OCI-LY1 (cell line): ENCODE data around the gene TCERG1L.
"Not testable (repeated sequence)": the region's sequence is repeated elsewhere in the genome, so short reads cannot be mapped to it uniquely, and the experiment has no call there.

Experiments
- H2AFZ ChIP-seq: fragments of 200-600 bp; sonication (generic), shearing (Covaris generic); 2 replicates; pipeline ENCODE4 v1.6.0; 2014; ENCODE audit warnings: antibody characterized with exemption, mild to moderate bottlenecking, low read length
- H3F3A ChIP-seq: fragments of 200-600 bp; sonication (generic), shearing (Covaris generic); 2 replicates; pipeline ENCODE4 v1.6.0; 2014; ENCODE audit warnings: mild to moderate bottlenecking, antibody characterized with exemption, low read length, moderate library complexity; ENCODE audit not compliant: insufficient read depth
- H3K27ac ChIP-seq: fragments of 200-600 bp; sonication (generic); 2 replicates; pipeline ENCODE4 v1.5.1; 2014; ENCODE audit warnings: low read length, mixed run types, mild to moderate bottlenecking, low read depth; ENCODE audit not compliant: poor library complexity, severe bottlenecking
- H3K27me3 ChIP-seq: fragments of 200-600 bp; sonication (generic); 2 replicates; pipeline ENCODE4 v1.6.0; 2014; ENCODE audit warnings: antibody characterized with exemption, mild to moderate bottlenecking, low read length, moderate library complexity; ENCODE audit not compliant: insufficient read depth
- H3K36me3 ChIP-seq: fragments of 200-600 bp; sonication (generic); 2 replicates; pipeline ENCODE4 v1.6.1; 2014; ENCODE audit warnings: mild to moderate bottlenecking, antibody characterized with exemption, low read length, moderate library complexity, mixed read lengths; ENCODE audit not compliant: insufficient read depth
- H3K4me1 ChIP-seq: fragments of 200-600 bp; sonication (generic); 2 replicates; pipeline ENCODE4 v1.5.1; 2014; ENCODE audit warnings: mild to moderate bottlenecking, low read length, moderate library complexity; ENCODE audit not compliant: insufficient read depth, severe bottlenecking
- H3K4me2 ChIP-seq: fragments of 200-600 bp; sonication (generic), shearing (Covaris generic); 2 replicates; pipeline ENCODE4 v1.6.1; 2014; ENCODE audit warnings: low read length
- H3K4me3 ChIP-seq: fragments of 200-600 bp; sonication (generic); 2 replicates; pipeline ENCODE4 v1.5.1; 2014; ENCODE audit warnings: low read length, low read depth, mild to moderate bottlenecking, mixed read lengths; ENCODE audit not compliant: poor library complexity, severe bottlenecking
- H3K79me2 ChIP-seq: fragments of 200-600 bp; shearing (Covaris generic); 2 replicates; pipeline ENCODE4 v1.6.1; 2016; ENCODE audit warnings: mixed run types, low read length, mixed read lengths; ENCODE audit not compliant: insufficient read depth
- H3K9ac ChIP-seq: fragments of 200-600 bp; sonication (generic), shearing (Covaris generic); 2 replicates; pipeline ENCODE4 v1.6.1; 2014; ENCODE audit warnings: mild to moderate bottlenecking, low read length, mixed read lengths
- H3K9me2 ChIP-seq: fragments of 200-600 bp; sonication (generic), shearing (Covaris generic); 2 replicates; pipeline ENCODE4 v1.6.1; 2014; ENCODE audit warnings: low read depth, mild to moderate bottlenecking, low read length, mixed read lengths
- H3K9me3 ChIP-seq: fragments of 200-600 bp; shearing (Covaris generic); 2 replicates; pipeline ENCODE4 v1.6.1; 2014; ENCODE audit warnings: low read length, mixed read lengths
- H4K20me1 ChIP-seq: fragments of 200-600 bp; sonication (generic), shearing (Covaris generic); 2 replicates; pipeline ENCODE4 v1.6.0; 2016; ENCODE audit warnings: mild to moderate bottlenecking, low read length; ENCODE audit not compliant: insufficient read depth
- EZH2 ChIP-seq: fragments of 200-600 bp; sonication (generic), shearing (Covaris generic); IDR thresholded peaks from 2 replicates; pipeline ENCODE4 v1.8.0; 2017; ENCODE audit warnings: borderline replicate concordance, mixed run types, mild to moderate bottlenecking, antibody characterized with exemption, low read length, moderate library complexity, mixed read lengths
- TF ChIP-seq, protein P1 (sequence below): fragments of 200-600 bp; sonication (generic), shearing (Covaris generic); IDR thresholded peaks from 2 replicates; pipeline ENCODE4 v1.5.1; 2017; ENCODE audit warnings: mild to moderate bottlenecking, antibody characterized with exemption, low read length, moderate library complexity, mixed read lengths

The TCERG1L gene

DNA sequence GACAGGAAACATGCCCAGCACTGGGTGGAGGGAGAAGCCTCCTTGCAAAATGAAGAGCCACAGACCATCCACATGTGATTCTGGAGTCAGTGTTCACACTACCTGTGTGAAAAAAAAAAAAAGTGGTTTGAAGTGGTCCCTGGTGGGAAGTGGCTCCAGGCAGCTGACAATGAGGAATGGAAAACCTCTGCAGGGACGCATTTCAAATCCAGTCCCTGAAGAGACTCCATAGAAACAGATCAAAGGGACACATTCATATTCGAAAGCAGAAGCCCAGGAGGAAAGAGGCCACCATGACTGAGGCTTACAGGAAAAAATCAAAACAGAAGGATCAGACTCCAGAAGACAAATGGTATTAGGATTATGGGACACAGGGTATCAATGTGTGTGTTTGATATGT is 11.5 kb upstream of the TCERG1L start:
- no peak overlapping the region for H3K4me3 ChIP-seq
- H3K9ac ChIP-seq, result no peak overlapping the region
- H3K27ac ChIP-seq, result no peak overlapping the region
- no peaks in the 10 kb centered on the region for H3K4me1 ChIP-seq
- H3K9me3 ChIP-seq, result no peaks in the 10 kb centered on the region
- no peaks in the 10 kb centered on the region for H3K9me2 ChIP-seq
- no peaks in the 10 kb centered on the region for H3K36me3 ChIP-seq
- no peaks in the 10 kb centered on the region for H4K20me1 ChIP-seq
- no peak overlapping the region for H3K4me2 ChIP-seq
- H3K79me2 ChIP-seq, result no peaks in the 10 kb centered on the region
- H3F3A ChIP-seq, result no peaks in the 10 kb centered on the region
- no peak for TF ChIP-seq EZH2
- H3K27me3 ChIP-seq, result no peaks in the 10 kb centered on the region
- H2AFZ ChIP-seq, result no peak overlapping the region

DNA sequence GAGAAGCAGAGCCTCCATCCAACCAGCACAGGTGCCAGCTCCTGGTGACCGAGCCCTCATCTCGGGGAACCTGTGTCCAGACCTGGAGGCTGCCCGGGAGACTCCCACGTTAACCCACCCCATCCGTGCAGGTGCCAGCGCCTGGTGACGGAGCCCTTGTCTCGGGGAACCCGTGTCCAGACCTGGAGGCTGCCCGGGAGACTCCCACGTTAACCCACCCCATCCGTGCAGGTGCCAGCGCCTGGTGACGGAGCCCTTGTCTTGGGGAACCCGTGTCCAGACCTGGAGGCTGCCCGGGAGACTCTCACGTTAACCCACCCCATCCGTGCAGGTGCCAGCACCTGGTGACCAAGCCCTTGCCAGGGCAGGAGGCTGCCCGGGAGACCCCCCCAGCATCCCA is 11.1 kb upstream of the TCERG1L start:
- not testable (repeated sequence) for H3K27ac ChIP-seq, H3K4me2 ChIP-seq, H3K9me3 ChIP-seq

DNA sequence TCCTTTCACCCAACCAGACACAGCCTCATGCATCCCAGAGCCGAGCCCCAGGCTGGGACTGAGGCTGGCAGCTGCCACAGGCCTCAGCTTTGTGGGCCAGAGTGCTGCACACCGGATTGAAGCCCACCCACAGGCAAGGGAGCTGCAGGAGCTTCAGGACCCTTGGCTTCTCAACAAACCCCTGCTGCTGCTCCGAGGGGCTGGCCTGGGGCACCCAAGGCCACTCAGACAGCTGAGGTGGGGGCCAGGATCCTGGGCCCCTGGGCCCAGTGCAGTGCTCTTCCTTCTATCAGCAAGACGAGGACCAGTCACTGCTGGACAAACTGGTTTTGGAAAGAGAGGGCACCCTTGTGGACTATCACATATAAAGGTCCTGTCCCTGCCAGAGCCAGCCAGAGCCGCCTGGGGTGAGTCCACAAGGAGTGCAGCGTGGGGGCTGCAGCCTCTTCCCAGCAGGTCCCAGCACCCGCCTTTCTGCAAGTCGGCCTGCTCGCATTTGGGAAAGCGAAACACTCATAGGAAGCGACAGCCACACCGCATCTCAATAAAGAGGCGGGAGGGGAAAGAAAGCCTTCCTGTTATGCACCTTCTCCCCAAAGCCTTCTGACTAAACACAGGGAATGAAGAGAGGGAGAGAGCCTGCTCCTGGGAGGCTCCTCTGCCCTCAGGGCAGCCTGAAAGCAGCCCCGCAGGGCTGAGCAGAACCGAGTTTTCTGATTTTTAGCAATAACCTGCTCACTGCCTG is 9.5 kb upstream of the TCERG1L start:
- Histone ChIP-seq H3K27me3 (no peaks in the 10 kb centered on the region), H3K9me3 (no peaks in the 10 kb centered on the region), H3K9me2 (no peaks in the 10 kb centered on the region), H3K36me3 (no peaks in the 10 kb centered on the region), H3K79me2 (no peaks in the 10 kb centered on the region), H3K4me1 (no peaks in the 10 kb centered on the region), H4K20me1 (no peaks in the 10 kb centered on the region), H3K4me3 (no peak overlapping the region), H2AFZ (no peak overlapping the region), H3K9ac (no peak overlapping the region), H3K4me2 (no peak overlapping the region), H3K27ac (no peak overlapping the region), H3F3A (no peaks in the 10 kb centered on the region)
- TF ChIP-seq EZH2, result no peak
- TF ChIP-seq, protein P1, sequence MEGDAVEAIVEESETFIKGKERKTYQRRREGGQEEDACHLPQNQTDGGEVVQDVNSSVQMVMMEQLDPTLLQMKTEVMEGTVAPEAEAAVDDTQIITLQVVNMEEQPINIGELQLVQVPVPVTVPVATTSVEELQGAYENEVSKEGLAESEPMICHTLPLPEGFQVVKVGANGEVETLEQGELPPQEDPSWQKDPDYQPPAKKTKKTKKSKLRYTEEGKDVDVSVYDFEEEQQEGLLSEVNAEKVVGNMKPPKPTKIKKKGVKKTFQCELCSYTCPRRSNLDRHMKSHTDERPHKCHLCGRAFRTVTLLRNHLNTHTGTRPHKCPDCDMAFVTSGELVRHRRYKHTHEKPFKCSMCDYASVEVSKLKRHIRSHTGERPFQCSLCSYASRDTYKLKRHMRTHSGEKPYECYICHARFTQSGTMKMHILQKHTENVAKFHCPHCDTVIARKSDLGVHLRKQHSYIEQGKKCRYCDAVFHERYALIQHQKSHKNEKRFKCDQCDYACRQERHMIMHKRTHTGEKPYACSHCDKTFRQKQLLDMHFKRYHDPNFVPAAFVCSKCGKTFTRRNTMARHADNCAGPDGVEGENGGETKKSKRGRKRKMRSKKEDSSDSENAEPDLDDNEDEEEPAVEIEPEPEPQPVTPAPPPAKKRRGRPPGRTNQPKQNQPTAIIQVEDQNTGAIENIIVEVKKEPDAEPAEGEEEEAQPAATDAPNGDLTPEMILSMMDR, result no peak

More for the DNA sequence above, 11.1 kb upstream of the TCERG1L start:
- H4K20me1 ChIP-seq, H3K79me2 ChIP-seq, H3K9me2 ChIP-seq, H3K9ac ChIP-seq, H3F3A ChIP-seq, H3K36me3 ChIP-seq, H3K4me1 ChIP-seq, H2AFZ ChIP-seq, H3K27me3 ChIP-seq, H3K4me3 ChIP-seq: not testable (repeated sequence)

DNA sequence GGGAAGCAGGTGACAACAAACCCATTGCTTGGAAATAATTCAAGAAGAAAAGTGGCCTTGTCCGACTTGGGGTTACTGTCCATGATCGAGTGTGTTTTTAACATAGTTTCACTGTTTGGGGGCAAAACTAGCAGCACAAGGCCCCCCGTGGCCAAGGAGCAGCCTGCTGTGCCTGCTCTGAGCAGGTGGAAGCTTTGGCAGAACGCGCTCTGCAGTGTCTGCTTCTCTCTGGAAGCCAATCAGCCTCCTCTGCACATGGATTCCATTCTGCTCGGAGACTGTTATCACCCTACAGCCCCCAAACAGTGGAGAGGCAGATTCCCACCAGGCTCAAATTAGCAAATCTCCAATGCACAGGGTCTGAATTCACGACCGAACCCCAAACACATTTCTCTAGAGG is 7.3 kb upstream of the TCERG1L start:
- H3K9ac ChIP-seq, result no peak overlapping the region
- H2AFZ ChIP-seq, result no peak overlapping the region
- no peaks in the 10 kb centered on the region for H3K36me3 ChIP-seq
- no peaks in the 10 kb centered on the region for H3F3A ChIP-seq
- H3K4me1 ChIP-seq, result no peaks in the 10 kb centered on the region
- H3K27ac ChIP-seq, result no peak overlapping the region
- no peaks in the 10 kb centered on the region for H3K9me3 ChIP-seq
- H3K27me3 ChIP-seq, result no peaks in the 10 kb centered on the region
- no peaks in the 10 kb centered on the region for H3K79me2 ChIP-seq
- H3K4me3 ChIP-seq, result no peak overlapping the region
- no peak overlapping the region for H3K4me2 ChIP-seq
- H4K20me1 ChIP-seq, result no peaks in the 10 kb centered on the region
- no peaks in the 10 kb centered on the region for H3K9me2 ChIP-seq
- TF ChIP-seq, protein P1, result no peak
- no peak for TF ChIP-seq EZH2
